DMS114 treated with DMSO at 0.1 percent for 48 hours (cell line): Measurements from ENCODE around the gene NDUFS3.
"Not testable (repeated sequence)": the region's sequence is repeated elsewhere in the genome, so short reads cannot be mapped to it uniquely, and the experiment has no call there.

Experiments
- DNase-seq: peaks from one replicate; lab custom pipeline; 2025; ENCODE audit not compliant: unreplicated experiment; lab: John Stamatoyannopoulos, UW

Gene NDUFS3

GRCh38 chr11:47558695-47559094 is 20.2 kb upstream of the NDUFS3 start:
- no peak for DNase-seq

- DNase-seq: no peak
These were observed 18.4 kb upstream of the NDUFS3 start for GRCh38 chr11:47560426-47560825.

- not testable (repeated sequence) for DNase-seq
These were observed 16.5 kb upstream of the NDUFS3 start for GRCh38 chr11:47562393-47562792.

- not testable (repeated sequence) for DNase-seq
These were observed 14.5 kb upstream of the NDUFS3 start for GRCh38 chr11:47564366-47564765.

GRCh38 chr11:47564933-47565339 is 13.9 kb upstream of the NDUFS3 start:
- no peak for DNase-seq

- peak; percentile 49 for DNase-seq
These were observed 13.3 kb upstream of the NDUFS3 start, which contains the start of gene PTPMT1 for GRCh38 chr11:47565340-47566148. TSS of gene PTPMT1 (plus strand) at chr11:47565599. CDS start at chr11:47565623, 24 bp downstream.

GRCh38 chr11:47566149-47566698 is 12.7 kb upstream of the NDUFS3 start:
- no peak for DNase-seq

- no peak for DNase-seq
These were observed 9.2 kb upstream of the NDUFS3 start for GRCh38 chr11:47569646-47570045.

- DNase-seq: no peak
These were observed 8.1 kb upstream of the NDUFS3 start for GRCh38 chr11:47570651-47571356.

- DNase-seq: no peak
These were observed 7.5 kb upstream of the NDUFS3 start for GRCh38 chr11:47571357-47571729.

GRCh38 chr11:47571895-47572294 is 7.0 kb upstream of the NDUFS3 start:
- no peak for DNase-seq

GRCh38 chr11:47572715-47573255 is 6.1 kb upstream of the NDUFS3 start:
- DNase-seq: no peak

- no peak for DNase-seq
These were observed 5.6 kb upstream of the NDUFS3 start for GRCh38 chr11:47573321-47573720.

GRCh38 chr11:47577460-47578041 is 1.3 kb upstream of the NDUFS3 start:
- no peak for DNase-seq

GRCh38 chr11:47583844-47584243 is 5.0 kb downstream of the NDUFS3 start:
- no peak for DNase-seq

GRCh38 chr11:47586098-47586855 is 7.4 kb downstream of the NDUFS3 start, which contains the start of gene FAM180B:
TSS of gene FAM180B (plus strand) at chr11:47586678. CDS start at chr11:47586769, 91 bp downstream.
- no peak for DNase-seq

GRCh38 chr11:47587039-47587716 is 8.3 kb downstream of the NDUFS3 start:
- DNase-seq: no peak

GRCh38 chr11:47587723-47588326 is 9.0 kb downstream of the NDUFS3 start:
- DNase-seq: no peak

- no peak for DNase-seq
These were observed 10.2 kb downstream of the NDUFS3 start for GRCh38 chr11:47589118-47589517.

GRCh38 chr11:47589584-47589976 is 10.7 kb downstream of the NDUFS3 start:
- DNase-seq: no peak
